GM19023 (cell line): ENCODE measurements around the gene KRT74.

Experiments
- ATAC-seq: cut with Tn5 transposase; IDR thresholded peaks from one replicate; pipeline ENCODE4 v1.9.1; 2021; ENCODE audit warnings: mild to moderate bottlenecking, moderate library complexity; ENCODE audit not compliant: unreplicated experiment

KRT74 gene

GRCh38 chr12:52522346-52523011, 51.2 kb downstream of the KRT74 start:
- no peak for ATAC-seq

GRCh38 chr12:52521568-52522266, 51.9 kb downstream of the KRT74 start:
- no peak for ATAC-seq

GRCh38 chr12:52521175-52521567, 52.5 kb downstream of the KRT74 start:
- ATAC-seq: no peak

GRCh38 chr12:52519826-52520662, 53.6 kb downstream of the KRT74 start, which contains the start of gene KRT5:
Gene KRT5 (minus strand): TSS chr12:52520394. CDS start chr12:52520296, 98 bp downstream.
- ATAC-seq: no peak

GRCh38 chr12:52519387-52519703, 54.3 kb downstream of the KRT74 start:
- ATAC-seq: no peak

- ATAC-seq: no peak
Measured at GRCh38 chr12:52518574-52519386, 54.9 kb downstream of the KRT74 start.

- no peak for ATAC-seq
Measured at GRCh38 chr12:52517888-52518287, 55.8 kb downstream of the KRT74 start.

GRCh38 chr12:52517005-52517835, 56.4 kb downstream of the KRT74 start:
- no peak for ATAC-seq

GRCh38 chr12:52515927-52516831, 57.5 kb downstream of the KRT74 start:
- ATAC-seq: no peak
